H1 (cell line): ENCODE results near the gene MSL3B.

ENCODE experiments used
- EP300 ChIP-seq, 2 experiments: IDR thresholded peaks; 1 replicate in 1 of 2; 2 replicates in 1 of 2; pipeline ENCODE4 v1.6.1; 2011 to 2012; ENCODE audit warnings: low read depth in 2 of 2, low read length in 2 of 2, mild to moderate bottlenecking in 2 of 2, borderline replicate concordance in 1 of 2, inconsistent platforms in 1 of 2, moderate library complexity in 1 of 2
- EZH2 ChIP-seq: fragments of 200-600 bp; sonication (generic); IDR thresholded peaks from 2 replicates; pipeline ENCODE4 v1.7.1; 2012; ENCODE audit warnings: low read depth, mild to moderate bottlenecking, moderate library complexity, low read length, inconsistent platforms; ENCODE audit not compliant: severe bottlenecking
- GABPA ChIP-seq: IDR thresholded peaks from 2 replicates; pipeline ENCODE4 v1.6.1; 2011; ENCODE audit warnings: mild to moderate bottlenecking, low read length, moderate library complexity, borderline replicate concordance; ENCODE audit not compliant: insufficient read depth
- MAFK ChIP-seq: IDR thresholded peaks from 2 replicates; pipeline ENCODE4 v1.6.1; 2012; ENCODE audit warnings: low read depth, mild to moderate bottlenecking, improper control_type of control experiment, low read length
- MAX ChIP-seq: IDR thresholded peaks from 2 replicates; pipeline ENCODE4 v1.6.1; 2012; ENCODE audit warnings: inconsistent platforms
- RAD21 ChIP-seq, 2 experiments: IDR thresholded peaks in 1 of 2; conservative IDR thresholded peaks in 1 of 2; 2 replicates each; pipeline ENCODE4 v1.6.1; 2011; ENCODE audit warnings: low read depth in 2 of 2, low read length in 2 of 2, improper control_type of control experiment in 1 of 2, inconsistent platforms in 1 of 2, mild to moderate bottlenecking in 1 of 2, moderate library complexity in 1 of 2
- RFX5 ChIP-seq: IDR thresholded peaks from 2 replicates; pipeline ENCODE4 v1.6.1; 2011; ENCODE audit warnings: low read depth, low read length, improper control_type of control experiment, borderline replicate concordance
- SIN3A ChIP-seq, 2 experiments: IDR thresholded peaks in 1 of 2; conservative IDR thresholded peaks in 1 of 2; 2 replicates each; pipeline ENCODE4 v1.6.1; 2011 to 2012; ENCODE audit warnings: low read length in 2 of 2, improper control_type of control experiment in 1 of 2, low read depth in 1 of 2, mild to moderate bottlenecking in 1 of 2
- SRF ChIP-seq: IDR thresholded peaks from 2 replicates; pipeline ENCODE4 v1.6.1; 2011; ENCODE audit warnings: mild to moderate bottlenecking, low read depth, low read length, moderate library complexity
- TF ChIP-seq, protein P1 (sequence below), 3 experiments: IDR thresholded peaks; 1 replicate in 2 of 3; 2 replicates in 1 of 3; pipeline versions ENCODE4 v1.5.1 to v1.6.1; 2011; ENCODE audit warnings: low read length in 3 of 3, mild to moderate bottlenecking in 3 of 3, inconsistent platforms in 2 of 3, low read depth in 1 of 3, moderate library complexity in 1 of 3; ENCODE audit not compliant: insufficient read depth in 1 of 3; ENCODE audit errors: control extremely low read depth in 1 of 3

GRCh38 chr2:233856184-233856583 is 12.0 kb downstream of the MSL3B start:
- TF ChIP-seq RAD21 (IDR thresholded peaks at IDR 0.05 in 1 of 2, conservative IDR thresholded peaks at IDR 0.05 in 1 of 2; ENCODE audit: low read depth in 2 of 2, low read length in 2 of 2) (no peak), SRF (no peak), SIN3A (conservative IDR thresholded peaks at IDR 0.05 in 1 of 2, IDR thresholded peaks at IDR 0.05 in 1 of 2; ENCODE audit: low read depth in 1 of 2, low read length in 2 of 2) (no peak), MAX (no peak), EP300 (IDR thresholded peaks at IDR 0.05; ENCODE audit: borderline replicate concordance in 1 of 2, low read depth in 2 of 2, low read length in 2 of 2) (no peak), RFX5 (no peak), EZH2 (no peak), MAFK (no peak), GABPA (no peak)
- TF ChIP-seq, protein P1, sequence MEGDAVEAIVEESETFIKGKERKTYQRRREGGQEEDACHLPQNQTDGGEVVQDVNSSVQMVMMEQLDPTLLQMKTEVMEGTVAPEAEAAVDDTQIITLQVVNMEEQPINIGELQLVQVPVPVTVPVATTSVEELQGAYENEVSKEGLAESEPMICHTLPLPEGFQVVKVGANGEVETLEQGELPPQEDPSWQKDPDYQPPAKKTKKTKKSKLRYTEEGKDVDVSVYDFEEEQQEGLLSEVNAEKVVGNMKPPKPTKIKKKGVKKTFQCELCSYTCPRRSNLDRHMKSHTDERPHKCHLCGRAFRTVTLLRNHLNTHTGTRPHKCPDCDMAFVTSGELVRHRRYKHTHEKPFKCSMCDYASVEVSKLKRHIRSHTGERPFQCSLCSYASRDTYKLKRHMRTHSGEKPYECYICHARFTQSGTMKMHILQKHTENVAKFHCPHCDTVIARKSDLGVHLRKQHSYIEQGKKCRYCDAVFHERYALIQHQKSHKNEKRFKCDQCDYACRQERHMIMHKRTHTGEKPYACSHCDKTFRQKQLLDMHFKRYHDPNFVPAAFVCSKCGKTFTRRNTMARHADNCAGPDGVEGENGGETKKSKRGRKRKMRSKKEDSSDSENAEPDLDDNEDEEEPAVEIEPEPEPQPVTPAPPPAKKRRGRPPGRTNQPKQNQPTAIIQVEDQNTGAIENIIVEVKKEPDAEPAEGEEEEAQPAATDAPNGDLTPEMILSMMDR (IDR thresholded peaks at IDR 0.05; ENCODE audit: control extremely low read depth in 1 of 3, insufficient read depth in 1 of 3, low read depth in 1 of 3, low read length in 3 of 3) = no peak
